Measurements from ENCODE around the gene SNX14.
"Not testable (repeated sequence)": the region's sequence is repeated elsewhere in the genome, so short reads cannot be mapped to it uniquely, and the experiment has no call there.

DNA sequence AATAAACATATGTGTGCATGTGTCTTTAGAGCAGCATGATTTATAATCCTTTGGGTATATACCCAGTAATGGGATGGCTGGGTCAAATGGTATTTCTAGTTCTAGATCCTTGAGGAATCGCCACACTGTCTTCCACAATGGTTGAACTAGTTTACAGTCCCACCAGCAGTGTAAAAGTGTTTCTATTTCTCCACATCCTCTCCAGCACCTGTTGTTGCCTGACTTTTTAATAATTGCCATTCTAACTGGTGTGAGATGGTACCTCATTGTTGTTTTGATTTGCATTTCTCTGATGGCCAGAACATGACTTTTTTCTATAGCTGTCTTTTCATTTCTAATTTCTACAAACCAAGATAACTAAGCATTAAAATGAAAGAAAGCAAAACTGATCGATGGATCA is 29.4 kb downstream of the SNX14 start:
- TF ChIP-seq CTCF (IDR thresholded peaks at IDR 0.05 in 2 of 3, conservative IDR thresholded peaks at IDR 0.05 in 1 of 3; ENCODE audit: borderline replicate concordance in 1 of 3, insufficient read depth in 1 of 3, low read depth in 2 of 3, low read length in 2 of 3); EGR1 (IDR thresholded peaks at IDR 0.05; ENCODE audit: low read depth); RAD21 (IDR thresholded peaks at IDR 0.05; ENCODE audit: low read depth); YY1 (IDR thresholded peaks at IDR 0.05; ENCODE audit: extremely low read depth, insufficient replicate concordance, low read depth, low read length); TCF7L2 (IDR thresholded peaks at IDR 0.05; ENCODE audit: borderline replicate concordance, extremely low read depth, insufficient read depth, insufficient read length); ATF3 (IDR thresholded peaks at IDR 0.05): not testable (repeated sequence)
